GM21737 (cell line): ENCODE measurements around the gene BAD.

Source experiments
- ATAC-seq: cut with Tn5 transposase; IDR thresholded peaks from one replicate; pipeline ENCODE4 v1.9.1; 2021; ENCODE audit warnings: mild to moderate bottlenecking, moderate library complexity; ENCODE audit not compliant: unreplicated experiment

Gene BAD

DNA sequence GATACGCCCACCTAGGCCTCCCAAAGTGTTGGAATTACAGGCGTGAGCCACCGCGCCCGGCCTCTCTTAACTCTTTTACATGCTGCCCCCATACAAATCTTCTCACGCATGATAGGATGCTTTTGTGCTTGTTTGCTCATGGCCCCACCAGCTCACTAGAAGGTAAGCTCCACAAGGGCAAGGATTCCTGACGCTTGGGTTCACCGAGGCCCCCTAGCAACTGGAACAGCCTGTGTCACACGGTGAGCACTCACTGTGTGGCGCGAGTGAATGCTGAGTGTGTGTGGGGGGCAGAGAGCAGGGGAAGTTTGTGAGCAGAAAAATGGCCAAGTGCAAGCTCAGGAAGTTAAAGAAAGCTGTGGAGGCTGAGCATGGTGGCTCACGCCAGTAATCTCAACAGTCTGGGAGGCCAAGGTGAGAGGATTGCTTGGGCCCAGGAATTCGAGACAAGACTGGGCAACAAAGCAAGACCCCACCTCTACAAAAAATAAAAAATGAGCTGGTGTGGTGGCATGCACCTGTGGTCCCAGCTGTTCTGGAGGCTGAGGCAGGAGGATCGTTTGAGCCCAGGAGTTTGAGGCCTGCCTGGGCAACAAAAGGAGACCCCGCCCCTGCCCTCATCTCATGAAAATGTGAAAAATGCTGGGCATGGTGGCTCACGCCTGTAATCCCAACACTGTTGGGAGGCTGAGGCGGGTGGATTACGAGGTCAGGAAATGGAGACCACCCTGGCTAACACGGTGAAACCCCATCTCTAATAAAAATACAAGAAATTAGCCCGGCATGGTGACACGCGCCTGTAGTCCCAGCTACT lies 2.3 kb downstream of the BAD start:
- no peak for ATAC-seq

GRCh38 chr11:64278576-64279190 lies 5.8 kb downstream of the BAD start:
- ATAC-seq = no peak

DNA sequence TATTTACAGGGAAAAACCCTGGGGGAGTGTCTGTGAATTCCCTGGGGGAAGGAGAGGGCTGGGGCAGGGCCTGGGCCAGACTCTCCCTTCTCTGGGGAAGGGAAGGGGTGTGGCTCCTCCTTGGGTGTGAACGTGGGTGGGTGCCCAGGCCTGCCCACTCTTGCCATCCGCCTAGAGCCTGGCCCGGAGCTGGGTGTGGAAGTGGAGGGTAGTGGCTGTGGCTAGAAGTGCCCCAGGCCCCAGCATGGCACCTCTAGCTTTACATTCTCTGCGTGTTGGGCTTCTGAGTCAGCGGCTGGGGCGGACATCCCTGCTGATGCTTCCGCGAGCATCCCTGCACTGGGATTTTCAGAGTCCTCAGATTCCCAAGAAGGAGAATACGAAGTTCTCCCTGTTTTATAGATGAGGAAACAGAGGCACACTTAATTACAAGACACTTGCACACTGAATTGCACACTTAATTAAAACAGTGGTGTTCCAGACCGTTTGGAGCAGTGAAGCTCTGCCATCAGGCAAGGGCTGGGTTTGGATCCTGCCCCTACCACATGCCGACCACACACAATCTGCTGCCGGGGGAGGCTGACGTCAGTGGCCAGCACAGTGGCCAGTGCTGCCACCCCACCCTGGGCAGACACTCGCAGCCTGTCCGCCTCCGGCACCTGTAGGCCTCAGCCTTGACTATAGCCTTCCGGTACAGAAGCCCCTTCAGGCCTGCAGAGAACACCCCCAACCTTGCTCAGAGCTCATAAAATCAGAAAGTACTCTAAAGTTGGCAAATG lies 7.6 kb downstream of the BAD start:
- ATAC-seq = no peak

DNA sequence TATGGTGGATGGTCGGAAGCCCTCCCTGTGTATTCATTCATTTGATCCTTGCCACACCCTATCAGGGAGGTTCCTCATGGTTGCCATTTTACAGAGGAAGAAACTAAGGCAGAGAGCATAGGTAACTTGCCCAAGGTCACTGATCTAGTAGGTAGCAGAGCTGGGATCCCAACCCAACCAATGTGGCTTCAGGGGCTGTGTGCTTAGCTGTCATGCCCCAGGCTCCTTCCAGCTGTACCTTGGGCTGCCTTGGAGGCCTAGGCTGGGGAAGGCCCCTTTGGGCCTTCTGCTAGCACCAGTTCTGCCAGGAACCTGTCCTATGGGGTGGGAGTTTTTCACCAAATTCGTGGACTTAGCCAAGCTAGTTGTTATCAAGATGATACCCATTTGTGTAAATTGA lies 8.6 kb downstream of the BAD start:
- ATAC-seq = no peak

GRCh38 chr11:64275031-64275800 lies 9.2 kb downstream of the BAD start:
- no peak for ATAC-seq

GRCh38 chr11:64269540-64270220 lies 14.8 kb downstream of the BAD start:
- ATAC-seq = peak; percentile 57

GRCh38 chr11:64268893-64269539 lies 15.4 kb downstream of the BAD start:
- peak; percentile 17 for ATAC-seq

DNA sequence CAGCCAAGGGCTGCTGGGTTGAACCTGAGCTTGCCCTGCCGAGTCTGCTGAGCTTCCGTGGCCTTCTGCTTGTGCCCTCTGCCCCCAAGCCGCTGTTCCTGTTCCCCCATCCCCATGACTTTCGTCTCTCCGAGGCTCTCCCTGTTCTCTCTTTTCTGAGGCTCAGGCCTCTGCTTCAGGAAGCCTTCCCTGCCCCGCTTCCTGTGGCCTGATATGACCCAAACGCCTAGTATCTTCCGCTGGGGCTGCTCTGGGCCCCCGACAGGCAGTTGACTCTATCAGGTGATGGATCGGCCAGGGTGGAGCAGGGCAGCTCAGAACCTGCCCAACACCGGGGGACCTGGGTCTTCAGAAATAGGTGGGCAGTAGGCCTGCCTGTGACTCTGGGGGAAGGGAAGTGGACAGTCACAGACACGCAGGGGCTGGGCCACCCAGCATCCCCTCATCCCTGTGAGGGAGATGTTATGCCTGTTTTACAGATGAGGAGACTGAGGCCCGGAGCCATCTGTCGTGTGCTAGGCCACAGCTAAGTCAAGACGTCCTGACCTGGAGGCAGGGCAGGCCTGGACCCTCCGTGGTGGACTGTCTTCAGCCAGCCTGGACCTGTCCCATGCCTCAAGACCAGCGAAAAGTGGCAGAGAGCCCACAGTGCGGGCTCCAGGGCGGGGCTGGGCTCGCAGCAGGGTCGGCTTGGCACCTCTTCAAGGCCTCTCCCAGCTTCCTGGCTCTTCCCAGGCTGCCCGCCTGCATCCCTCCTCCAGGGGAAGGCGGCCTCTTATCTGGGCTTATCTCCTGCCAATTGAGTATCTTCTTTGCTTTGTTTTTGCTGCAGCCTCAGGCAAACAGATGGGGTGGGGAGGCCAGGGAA lies 16.2 kb downstream of the BAD start:
- no peak for ATAC-seq

GRCh38 chr11:64267207-64267945 lies 17.1 kb downstream of the BAD start:
- no peak for ATAC-seq

DNA sequence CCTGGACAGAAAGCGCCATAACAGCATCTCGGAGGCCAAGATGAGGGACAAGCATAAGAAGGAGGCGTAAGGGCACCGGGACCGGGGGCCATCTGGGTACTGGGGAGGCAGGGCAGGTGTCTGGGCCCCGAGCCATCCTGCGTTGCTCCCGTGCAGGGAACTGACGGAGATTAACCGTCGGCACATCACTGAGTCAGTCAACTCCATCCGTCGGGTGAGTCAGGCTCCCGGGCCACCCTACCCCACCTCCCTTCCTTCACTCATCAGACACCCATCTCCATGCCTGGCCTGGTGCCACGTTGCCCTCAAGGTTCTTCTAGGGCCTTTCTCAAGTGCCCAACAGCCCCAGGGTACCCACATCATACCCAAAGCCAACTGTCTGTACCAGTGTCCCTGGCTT lies 18.1 kb downstream of the BAD start:
- no peak for ATAC-seq

DNA sequence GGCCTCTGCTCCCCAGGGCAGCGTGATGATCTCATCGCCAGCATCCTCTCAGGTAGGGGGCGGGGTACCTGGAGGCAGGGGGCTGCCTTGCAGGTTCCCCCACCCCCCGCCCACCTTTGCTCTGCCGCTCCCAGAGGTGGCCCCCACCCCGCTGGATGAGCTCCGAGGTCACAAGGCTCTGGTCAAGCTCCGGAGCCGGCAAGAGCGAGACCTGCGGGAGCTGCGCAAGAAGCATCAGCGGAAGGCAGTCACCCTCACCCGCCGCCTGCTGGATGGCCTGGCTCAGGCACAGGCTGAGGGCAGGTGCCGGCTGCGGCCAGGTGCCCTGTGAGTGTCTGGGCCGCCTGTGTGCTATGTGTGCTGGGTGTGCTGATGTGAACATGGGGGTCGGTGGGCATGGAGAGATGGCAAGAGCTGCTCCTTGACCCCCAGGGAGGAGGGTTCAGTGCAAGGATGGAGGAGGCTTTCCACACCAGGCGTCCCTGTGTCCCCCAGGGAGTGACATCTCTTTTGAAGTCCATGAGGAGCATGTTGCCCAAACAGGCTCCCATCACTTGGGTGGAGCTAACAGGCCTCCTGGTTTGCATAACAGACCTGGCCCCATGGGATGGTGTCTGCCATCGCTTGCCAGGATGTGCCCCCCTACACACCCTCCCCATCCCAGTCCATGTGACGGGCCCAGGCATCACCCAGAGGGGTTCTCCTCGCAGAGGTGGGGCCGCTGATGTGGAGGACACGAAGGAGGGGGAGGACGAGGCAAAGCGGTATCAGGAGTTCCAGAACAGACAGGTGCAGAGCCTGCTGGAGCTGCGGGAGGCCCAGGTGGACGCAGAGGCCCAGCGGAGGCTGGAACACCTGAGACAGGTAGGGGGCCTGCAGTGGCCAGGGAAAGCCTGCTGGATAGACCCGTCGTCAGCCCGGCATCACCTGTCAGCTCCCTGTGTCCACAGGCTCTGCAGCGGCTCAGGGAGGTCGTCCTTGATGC lies 19.0 kb downstream of the BAD start:
- no peak for ATAC-seq

- ATAC-seq = no peak
Measured at GRCh38 chr11:64264371-64264852, 20.1 kb downstream of the BAD start.

DNA sequence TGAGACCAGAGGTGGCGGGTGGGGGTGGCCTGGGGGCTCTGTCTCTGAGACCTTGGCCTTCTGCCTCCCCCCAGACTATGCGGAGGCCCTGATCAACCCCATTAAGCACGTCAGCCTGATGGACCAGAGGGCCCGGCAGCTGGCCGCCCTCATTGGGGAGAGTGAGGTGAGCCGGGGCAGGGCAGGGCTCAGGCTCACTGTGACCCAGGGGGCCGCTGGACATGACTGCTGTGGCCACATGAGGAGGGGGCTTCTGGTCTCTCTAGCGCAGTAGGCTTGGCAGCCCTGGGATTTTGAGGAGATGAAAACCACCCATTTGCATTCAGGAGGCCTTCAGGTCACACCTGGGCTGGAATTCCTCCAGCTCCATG lies 20.5 kb downstream of the BAD start:
- no peak for ATAC-seq

- no peak for ATAC-seq
Measured at GRCh38 chr11:64263021-64263946, 21.2 kb downstream of the BAD start.

DNA sequence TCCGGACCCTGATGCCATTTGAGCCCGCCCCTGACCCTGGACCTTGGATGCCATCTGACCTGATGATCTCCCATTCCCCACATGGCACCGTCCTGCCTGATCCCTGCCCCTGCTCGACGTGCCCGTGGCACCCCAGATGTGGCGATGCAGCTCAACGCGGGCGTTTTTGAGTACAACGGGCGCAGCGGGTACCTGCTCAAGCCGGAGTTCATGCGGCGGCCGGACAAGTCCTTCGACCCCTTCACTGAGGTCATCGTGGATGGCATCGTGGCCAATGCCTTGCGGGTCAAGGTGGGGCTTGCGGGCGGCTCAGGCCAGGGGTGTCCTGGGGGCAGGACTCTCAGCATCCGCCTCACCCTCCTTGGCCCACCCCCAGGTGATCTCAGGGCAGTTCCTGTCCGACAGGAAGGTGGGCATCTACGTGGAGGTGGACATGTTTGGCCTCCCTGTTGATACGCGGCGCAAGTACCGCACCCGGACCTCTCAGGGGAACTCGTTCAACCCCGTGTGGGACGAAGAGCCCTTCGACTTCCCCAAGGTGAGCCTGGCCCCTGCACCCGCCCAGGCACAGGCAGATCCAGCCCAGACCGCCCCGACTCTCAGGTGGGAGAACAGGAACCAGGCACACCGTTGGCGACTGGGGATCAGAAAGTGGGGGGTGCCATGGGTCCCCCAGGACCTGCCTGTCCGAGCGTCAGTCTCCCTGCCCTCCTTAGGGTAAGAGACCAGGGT lies 22.0 kb downstream of the BAD start:
- no peak for ATAC-seq
